HG03103 (cell line): ENCODE measurements around the gene BATF.

ENCODE experiments used
- ATAC-seq: cut with Tn5 transposase; IDR thresholded peaks from one replicate; pipeline ENCODE4 v1.9.1; 2021; ENCODE audit warnings: low read depth; ENCODE audit not compliant: unreplicated experiment

The BATF gene

DNA sequence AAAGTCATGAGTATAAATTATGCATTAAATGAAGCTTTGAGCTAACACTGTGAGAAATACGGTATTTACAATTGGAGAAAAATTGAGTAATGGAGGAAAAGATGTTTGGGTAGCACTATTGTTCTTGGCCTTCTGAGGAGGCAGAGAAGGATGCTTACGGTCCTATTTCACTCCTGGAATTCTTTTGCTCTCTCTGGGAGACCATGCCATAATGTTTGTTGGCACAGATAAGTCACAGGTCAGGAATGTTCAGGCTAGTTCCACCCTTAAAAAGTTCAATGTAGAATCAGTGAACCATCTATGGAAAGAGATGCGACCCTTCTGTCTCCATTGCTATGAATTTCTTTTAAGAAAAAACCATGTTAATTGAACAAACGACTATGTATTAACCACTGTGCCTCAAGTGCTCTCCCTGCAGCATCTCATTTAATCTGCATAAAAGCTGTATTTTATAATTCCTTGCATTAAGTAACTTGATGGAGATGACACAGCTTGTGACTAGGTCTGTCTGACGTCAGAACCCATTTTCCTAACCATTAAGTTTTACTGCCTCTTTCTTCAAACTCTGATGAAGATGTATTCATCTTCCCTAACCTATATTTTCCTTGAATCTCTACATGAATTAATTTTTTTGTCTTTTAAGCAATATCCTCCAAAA, 9.5 kb downstream of the BATF start:
- no peak for ATAC-seq

- ATAC-seq: no peak
Measured at GRCh38 chr14:75533791-75534555, 11.7 kb downstream of the BATF start.

GRCh38 chr14:75535164-75535898, 13.1 kb downstream of the BATF start:
- ATAC-seq: no peak

- no peak for ATAC-seq
Measured at GRCh38 chr14:75537071-75537470, 14.8 kb downstream of the BATF start.

- no peak for ATAC-seq
Measured at GRCh38 chr14:75539162-75539560, 16.9 kb downstream of the BATF start.

GRCh38 chr14:75539561-75540478, 17.6 kb downstream of the BATF start:
- ATAC-seq: no peak

GRCh38 chr14:75540479-75540851, 18.2 kb downstream of the BATF start:
- ATAC-seq: no peak

- no peak for ATAC-seq
Measured at GRCh38 chr14:75542588-75543091, 20.4 kb downstream of the BATF start.

- no peak for ATAC-seq
Measured at GRCh38 chr14:75543253-75543652, 21.0 kb downstream of the BATF start.

DNA sequence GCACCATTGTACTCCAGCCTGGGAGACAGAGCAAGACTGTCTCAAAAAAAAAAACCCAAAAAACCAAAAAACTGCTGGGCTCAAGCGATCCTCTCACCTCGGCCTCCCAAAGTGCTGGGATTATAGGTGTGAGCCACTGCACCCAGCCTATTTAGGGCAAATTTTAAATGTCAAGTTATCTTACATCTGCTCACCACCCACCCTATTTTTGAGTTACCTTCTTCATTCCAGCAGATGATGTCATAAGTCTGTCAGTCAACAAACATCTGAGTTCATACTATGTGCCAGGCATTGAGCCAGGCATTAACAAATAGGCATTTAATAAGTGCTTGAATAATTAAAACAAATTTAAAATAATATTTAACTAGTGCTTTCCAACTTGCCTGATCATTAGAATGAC, 21.5 kb downstream of the BATF start:
- ATAC-seq: no peak

- ATAC-seq: no peak
Measured at GRCh38 chr14:75545907-75546306, 23.6 kb downstream of the BATF start.

DNA sequence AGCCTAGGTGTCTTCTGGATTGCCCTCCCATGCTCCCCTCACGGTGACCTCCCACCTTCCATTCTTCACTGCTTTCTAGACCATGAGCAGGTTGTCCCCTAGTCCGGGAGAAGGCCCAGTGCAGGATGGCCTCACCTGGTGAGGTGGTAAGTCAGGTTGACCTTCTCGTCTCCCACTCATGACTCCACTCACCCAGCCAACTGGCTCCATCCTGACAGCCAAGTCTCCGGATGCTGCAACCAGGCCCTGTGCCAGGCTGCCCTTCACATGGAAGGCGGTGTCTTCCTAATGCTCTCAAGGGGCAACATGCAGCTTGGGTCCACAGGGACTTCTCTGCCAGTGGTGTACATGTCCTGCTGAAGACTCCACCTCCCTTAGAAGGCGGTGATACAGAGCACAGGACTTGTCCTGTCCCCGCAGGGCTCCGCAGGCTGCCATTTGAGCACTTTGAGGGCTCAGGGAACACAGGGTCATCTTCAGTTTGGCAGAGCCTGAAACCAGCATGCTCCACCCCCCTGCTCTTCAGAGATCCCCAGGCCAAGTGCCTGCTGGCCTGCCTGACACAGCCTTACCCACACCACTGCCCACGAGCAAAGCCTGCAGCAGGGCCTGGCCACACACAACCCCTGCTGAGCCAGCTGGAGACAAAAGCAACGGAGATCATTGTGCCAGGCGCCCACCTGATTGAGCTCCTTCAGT, 25.4 kb downstream of the BATF start:
- no peak for ATAC-seq

- peak; percentile 8 for ATAC-seq
Measured at GRCh38 chr14:75548544-75548943, 26.3 kb downstream of the BATF start.

DNA sequence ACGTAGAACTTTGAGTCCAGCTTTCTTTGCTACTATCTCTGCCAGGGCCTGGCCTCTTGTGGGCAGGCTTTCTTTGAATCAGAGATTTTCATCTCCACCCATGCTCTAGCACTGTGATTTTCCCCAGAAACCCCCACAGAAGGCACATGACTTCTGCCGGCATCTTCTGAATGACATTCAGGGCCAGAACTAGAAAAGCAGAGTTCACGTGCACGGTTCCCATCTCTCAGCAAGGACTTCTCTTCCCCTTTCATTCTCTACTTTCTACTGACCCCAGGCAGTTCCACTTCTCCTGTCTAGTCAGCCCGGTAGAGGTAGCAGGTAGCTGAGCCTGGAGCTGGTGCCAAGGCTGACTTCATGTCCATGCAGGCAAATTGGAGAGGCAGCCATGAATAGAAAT, 26.9 kb downstream of the BATF start:
- ATAC-seq: peak; percentile 54

DNA sequence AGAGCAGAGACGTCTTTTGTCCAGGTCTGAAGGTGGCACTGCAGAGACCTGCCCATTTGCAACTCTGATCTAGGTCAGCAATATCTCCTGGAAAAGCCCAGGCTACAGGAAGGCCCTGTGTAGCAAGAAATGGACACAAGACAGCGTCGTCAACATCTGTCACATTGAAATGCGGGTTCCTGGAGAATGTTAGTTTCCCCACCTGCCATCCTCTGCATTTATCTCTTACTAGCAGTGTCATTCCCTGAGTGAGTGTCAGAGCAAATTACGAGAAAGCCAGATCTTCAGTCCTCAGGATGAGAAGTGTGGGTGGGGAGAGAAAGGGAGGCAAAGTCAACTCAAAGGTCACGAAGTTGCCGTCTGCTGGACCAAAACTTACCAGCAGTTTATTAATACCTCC, 28.8 kb downstream of the BATF start:
- ATAC-seq: no peak

DNA sequence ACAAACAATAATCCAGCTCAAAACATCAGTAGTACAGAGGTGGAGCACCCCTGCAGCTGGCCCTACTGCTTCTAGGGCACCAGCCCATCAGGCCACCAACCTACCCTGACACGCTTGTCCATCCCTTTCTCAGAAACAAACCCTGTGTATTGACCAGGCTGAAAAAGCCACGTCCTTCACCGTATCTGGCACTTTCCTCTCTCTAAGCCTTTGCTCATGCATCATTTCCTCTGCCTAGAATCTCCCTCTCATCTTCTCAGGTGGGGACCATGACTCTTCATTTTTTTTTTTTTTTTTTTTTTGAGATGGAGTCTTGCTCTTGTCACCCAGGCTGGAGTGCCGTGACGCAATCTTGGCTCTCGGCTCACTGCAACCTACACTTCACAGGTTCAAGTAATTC, 30.9 kb downstream of the BATF start:
- ATAC-seq: no peak

GRCh38 chr14:75553761-75554364, 31.6 kb downstream of the BATF start:
- no peak for ATAC-seq

DNA sequence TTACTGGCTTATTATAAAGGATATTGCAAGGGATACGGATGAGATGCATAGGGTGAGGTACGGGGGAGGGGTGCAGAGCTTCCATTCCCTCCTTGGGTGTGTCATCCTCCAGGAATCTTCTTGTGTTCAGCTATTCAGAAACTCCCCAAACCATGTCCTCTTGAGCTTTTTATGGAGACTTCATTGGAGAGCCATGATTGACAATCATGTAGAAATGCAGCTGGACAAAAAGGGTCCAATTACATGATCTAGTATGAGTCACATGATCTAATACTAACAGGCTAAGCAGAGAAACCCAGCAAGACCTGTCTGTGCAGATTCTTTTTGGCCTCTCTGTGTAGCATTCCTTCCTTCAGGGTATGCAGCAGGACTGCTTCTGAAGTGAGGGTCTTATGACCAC, 32.2 kb downstream of the BATF start:
- no peak for ATAC-seq

DNA sequence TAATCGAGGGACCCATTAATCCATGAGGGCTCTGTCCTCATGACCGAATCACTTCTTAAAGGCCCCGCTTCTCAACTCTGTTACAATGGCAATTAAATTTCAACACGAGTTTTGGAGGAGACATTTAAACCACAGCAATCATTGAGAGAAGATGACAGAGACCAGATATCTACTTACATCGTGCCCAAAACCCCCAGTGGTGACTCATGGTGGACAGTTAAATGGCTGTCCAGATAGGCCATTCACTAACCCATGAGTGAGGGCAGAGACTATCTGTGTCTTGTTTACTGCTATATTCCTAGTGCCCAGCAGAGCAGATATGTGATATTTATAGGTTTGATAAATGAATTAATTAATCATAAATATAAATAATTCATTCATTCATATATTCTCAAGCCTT, 36.2 kb downstream of the BATF start:
- ATAC-seq: no peak
